IPS DF 4.7 (cell line): ENCODE results near the gene ITSN1.

Experiments used
- DNase-seq: peaks from one replicate; pipeline ENCODE4 v3.0.0-alpha.2; 2013; ENCODE audit warnings: low spot score; ENCODE audit errors: extremely low read depth

The ITSN1 gene

GRCh38 chr21:33810766-33811165 lies 168.5 kb downstream of the ITSN1 start:
- no peak for DNase-seq

- DNase-seq: no peak
Measured at GRCh38 chr21:33811167-33812010, 169.1 kb downstream of the ITSN1 start.

- no peak for DNase-seq
Measured at GRCh38 chr21:33813832-33814365, 171.6 kb downstream of the ITSN1 start.

- no peak for DNase-seq
Measured at GRCh38 chr21:33815143-33815707, 172.9 kb downstream of the ITSN1 start.

- DNase-seq: no peak
Measured at GRCh38 chr21:33816174-33816573, 173.9 kb downstream of the ITSN1 start.

- DNase-seq: no peak
Measured at GRCh38 chr21:33817138-33817537, 174.8 kb downstream of the ITSN1 start.

GRCh38 chr21:33817663-33818451 lies 175.6 kb downstream of the ITSN1 start:
- DNase-seq: no peak

GRCh38 chr21:33820230-33820770 lies 178.0 kb downstream of the ITSN1 start:
- DNase-seq: no peak

GRCh38 chr21:33820798-33821197 lies 178.5 kb downstream of the ITSN1 start:
- DNase-seq: no peak

GRCh38 chr21:33821503-33822322 lies 179.4 kb downstream of the ITSN1 start:
- DNase-seq: no peak

GRCh38 chr21:33824156-33824941 lies 182.0 kb downstream of the ITSN1 start:
- no peak for DNase-seq

- DNase-seq: no peak
Measured at GRCh38 chr21:33825419-33825818, 183.1 kb downstream of the ITSN1 start.

- DNase-seq: no peak
Measured at GRCh38 chr21:33825915-33826314, 183.6 kb downstream of the ITSN1 start.

- no peak for DNase-seq
Measured at GRCh38 chr21:33828083-33828482, 185.8 kb downstream of the ITSN1 start.

- no peak for DNase-seq
Measured at GRCh38 chr21:33828577-33828976, 186.3 kb downstream of the ITSN1 start.

- DNase-seq: no peak
Measured at GRCh38 chr21:33829844-33830243, 187.5 kb downstream of the ITSN1 start.

GRCh38 chr21:33831962-33832659 lies 189.8 kb downstream of the ITSN1 start:
- no peak for DNase-seq

- DNase-seq: no peak
Measured at GRCh38 chr21:33834801-33835500, 192.7 kb downstream of the ITSN1 start.

GRCh38 chr21:33835920-33836319 lies 193.6 kb downstream of the ITSN1 start:
- no peak for DNase-seq
